Subcutaneous adipose tissue (tissue), 4 donors: Measurements from ENCODE around the gene PCP2. TPM values are rescaled to one million over a fixed set of nuclear protein-coding genes. Genes with fewer than 3 reads are reported as not detected.

ENCODE experiments used
- total RNA-seq, 4 donors: library from RNA; depleted of rRNA; stranded (reverse); fragments of >200 nt; gene quantifications; one replicate each; pipeline ENCODE4 v1.1.0, GENCODE V29; 2016
- TF ChIP-seq, protein P1 (sequence below): fragments of 450-650 bp; IDR thresholded peaks from one replicate; pipeline ENCODE4 v1.5.1; 2016; ENCODE audit warnings: low read depth, mild to moderate bottlenecking, control low read depth, antibody characterized with exemption, moderate library complexity

Gene PCP2
- total RNA-seq, 4 donors from 2014 or later: not detected

- TF ChIP-seq, protein P1, sequence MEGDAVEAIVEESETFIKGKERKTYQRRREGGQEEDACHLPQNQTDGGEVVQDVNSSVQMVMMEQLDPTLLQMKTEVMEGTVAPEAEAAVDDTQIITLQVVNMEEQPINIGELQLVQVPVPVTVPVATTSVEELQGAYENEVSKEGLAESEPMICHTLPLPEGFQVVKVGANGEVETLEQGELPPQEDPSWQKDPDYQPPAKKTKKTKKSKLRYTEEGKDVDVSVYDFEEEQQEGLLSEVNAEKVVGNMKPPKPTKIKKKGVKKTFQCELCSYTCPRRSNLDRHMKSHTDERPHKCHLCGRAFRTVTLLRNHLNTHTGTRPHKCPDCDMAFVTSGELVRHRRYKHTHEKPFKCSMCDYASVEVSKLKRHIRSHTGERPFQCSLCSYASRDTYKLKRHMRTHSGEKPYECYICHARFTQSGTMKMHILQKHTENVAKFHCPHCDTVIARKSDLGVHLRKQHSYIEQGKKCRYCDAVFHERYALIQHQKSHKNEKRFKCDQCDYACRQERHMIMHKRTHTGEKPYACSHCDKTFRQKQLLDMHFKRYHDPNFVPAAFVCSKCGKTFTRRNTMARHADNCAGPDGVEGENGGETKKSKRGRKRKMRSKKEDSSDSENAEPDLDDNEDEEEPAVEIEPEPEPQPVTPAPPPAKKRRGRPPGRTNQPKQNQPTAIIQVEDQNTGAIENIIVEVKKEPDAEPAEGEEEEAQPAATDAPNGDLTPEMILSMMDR: no peak
Measured at GRCh38 chr19:7658219-7658686, 24.7 kb upstream of the PCP2 start.

DNA sequence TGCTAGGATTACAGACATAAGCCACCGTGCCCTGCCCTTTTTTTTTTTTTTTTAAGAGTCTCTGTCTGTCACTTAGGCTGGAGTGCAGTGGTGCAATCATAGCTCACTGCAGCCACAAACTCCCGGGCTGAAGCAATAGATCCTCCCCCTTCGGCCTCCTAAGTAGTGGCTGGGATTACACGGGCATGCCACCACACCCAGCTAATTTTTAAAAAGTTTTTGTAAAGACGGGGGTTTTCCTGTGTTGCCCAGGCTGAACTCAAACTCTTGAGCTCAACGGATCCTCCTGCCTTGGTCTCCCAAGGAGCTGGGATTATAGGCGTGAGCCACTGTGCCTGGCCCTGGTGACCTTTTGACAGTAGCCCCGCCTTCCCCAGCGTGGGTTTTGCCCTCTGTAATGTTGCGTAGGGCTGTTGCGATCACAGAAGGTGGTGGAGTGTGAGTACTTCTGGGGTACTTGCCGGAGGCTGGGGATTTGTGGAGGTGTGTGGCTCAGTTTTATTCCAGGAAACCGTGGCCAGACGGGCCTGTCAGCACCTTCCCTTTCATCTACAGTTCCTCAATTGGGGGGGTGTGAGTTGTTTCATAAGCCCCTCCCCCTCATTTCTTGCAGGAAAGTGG, 23.7 kb upstream of the PCP2 start:
- TF ChIP-seq, protein P1: no peak

DNA sequence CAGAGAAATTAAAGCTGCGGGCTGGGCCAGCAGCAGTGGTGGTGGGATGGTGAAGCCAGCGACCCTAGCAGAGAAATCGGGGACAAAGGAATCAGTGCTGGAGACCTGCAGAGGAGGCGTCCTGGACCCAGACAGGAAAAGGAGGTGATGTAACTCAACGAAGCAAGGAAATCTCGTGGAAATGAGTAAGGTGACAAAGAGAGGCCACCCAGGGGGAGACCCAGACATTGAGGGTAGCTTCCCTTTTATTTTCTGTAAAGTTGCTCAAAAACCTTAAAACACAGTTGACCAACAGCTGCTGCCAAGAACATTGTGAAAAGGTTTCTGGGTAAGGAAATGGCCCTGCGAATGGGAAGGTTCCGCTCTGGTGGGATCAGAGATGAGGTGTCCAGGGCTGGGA, 22.1 kb upstream of the PCP2 start:
- TF ChIP-seq, protein P1: no peak

GRCh38 chr19:7654401-7654800, 20.9 kb upstream of the PCP2 start:
- TF ChIP-seq, protein P1: no peak

GRCh38 chr19:7652061-7652641, 18.6 kb upstream of the PCP2 start:
- TF ChIP-seq, protein P1: no peak

GRCh38 chr19:7650148-7650547, 16.6 kb upstream of the PCP2 start:
- TF ChIP-seq, protein P1: no peak

DNA sequence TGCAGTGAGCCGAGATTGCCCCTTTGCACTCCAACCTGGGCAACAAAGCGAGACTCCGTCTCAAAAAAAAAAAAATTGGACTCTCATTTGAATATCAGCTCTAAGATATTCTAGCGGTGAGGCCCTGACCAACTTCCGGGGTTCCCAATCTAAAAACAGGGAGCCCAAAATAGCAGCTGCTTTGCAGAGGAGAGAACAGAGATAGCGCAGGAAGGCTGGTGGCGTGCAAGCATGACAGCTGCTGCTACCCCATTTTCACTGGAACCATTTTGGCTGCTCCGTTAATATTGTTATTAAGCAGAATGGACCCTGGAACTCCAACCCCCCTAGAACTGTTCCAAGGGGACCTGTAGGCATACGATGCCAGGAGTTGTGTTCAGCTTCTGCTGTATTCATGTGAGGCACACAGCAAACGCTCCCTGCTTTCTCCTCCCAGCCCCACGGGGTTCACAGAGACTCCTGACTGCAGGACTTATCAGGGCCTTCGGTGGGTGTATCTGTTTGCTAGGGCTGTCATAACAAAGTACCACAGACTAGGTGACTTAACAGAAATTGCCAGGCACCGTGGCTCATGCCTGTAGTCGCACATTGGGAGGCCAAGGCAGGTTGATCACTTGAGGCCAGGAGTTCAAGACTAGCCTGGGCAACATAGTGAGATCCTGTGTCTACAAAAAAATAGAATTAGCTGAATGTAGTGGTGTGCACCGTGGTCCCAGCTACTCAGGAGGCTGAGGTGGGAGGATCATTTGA, 14.9 kb upstream of the PCP2 start:
- TF ChIP-seq, protein P1: no peak
